ENCODE measurements around the gene PRND. TPM values are rescaled to one million over a fixed set of nuclear protein-coding genes. Genes with fewer than 3 reads are reported as not detected.

Gene PRND
- total RNA-seq, 2 donors from 2014 or later, result 0.27 TPM; not detected in 1

DNA sequence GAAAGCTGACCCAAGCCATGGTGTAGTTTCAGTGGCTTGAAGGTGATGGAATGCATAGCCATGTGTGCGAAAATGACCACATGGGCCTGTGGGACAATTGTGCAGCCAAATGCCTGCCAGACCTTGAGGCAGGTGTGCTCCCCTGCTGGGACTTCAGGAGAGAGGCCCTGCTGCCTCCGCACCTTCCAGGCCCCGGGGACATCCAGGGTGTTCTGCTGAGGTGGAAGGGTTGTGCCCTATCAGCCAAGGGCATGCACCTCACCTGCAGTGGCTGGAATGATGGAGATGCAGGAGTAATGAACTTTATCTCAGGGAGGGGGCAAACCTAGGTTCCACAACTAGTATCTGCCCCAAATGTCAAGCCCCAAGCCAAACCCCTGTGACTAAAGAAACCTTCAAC lies 44.0 kb downstream of the PRND start:
- Histone ChIP-seq H3K27ac (no peak overlapping the region), H3K36me3 (no peaks in the 10 kb centered on the region), H3K9me3 (no peaks in the 10 kb centered on the region), H3K27me3 (no peaks in the 10 kb centered on the region), H3K4me1 (no peaks in the 10 kb centered on the region), H3K4me3 (no peak overlapping the region), H3K9ac (ENCODE audit: low read depth in 2 of 2, low read length in 2 of 2) (no peak overlapping the region)
- no peak for DNase-seq
- intact Hi-C loops (cut with DNase I), result no loop called here
- TF ChIP-seq CTCF (IDR thresholded peaks at IDR 0.05), result no peak

DNA sequence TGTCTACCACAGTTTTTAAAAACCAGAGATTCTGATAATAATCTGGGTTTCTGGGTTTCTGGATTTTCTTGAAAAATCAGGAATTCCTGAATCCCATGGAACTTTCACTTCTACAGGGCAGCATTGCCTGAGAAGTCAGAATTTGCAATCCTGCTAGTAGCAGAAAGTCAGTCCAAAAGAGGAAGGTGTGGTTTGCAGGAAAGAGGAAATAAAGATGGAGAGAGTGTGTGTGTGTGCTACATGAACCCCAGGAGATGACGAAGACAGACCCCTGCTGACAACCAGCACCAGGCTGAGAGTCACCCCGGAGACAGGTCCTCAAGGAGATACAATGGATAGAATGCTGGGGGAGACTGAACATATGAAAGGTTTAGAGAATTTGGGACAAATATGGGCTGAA lies 44.9 kb downstream of the PRND start:
- no peaks in the 10 kb centered on the region for H3K9me3 ChIP-seq
- no peak overlapping the region for H3K27ac ChIP-seq
- intact Hi-C loops (cut with DNase I), result no loop called here
- no peak overlapping the region for H3K4me3 ChIP-seq
- H3K4me1 ChIP-seq, result no peaks in the 10 kb centered on the region
- H3K9ac ChIP-seq (ENCODE audit: low read depth in 2 of 2, low read length in 2 of 2), result no peak overlapping the region
- no peak for TF ChIP-seq CTCF (IDR thresholded peaks at IDR 0.05)
- no peak for DNase-seq
- no peaks in the 10 kb centered on the region for H3K36me3 ChIP-seq
- H3K27me3 ChIP-seq, result no peaks in the 10 kb centered on the region

GRCh38 chr20:4767084-4767483 lies 45.4 kb downstream of the PRND start:
- Histone ChIP-seq H3K9ac (ENCODE audit: low read depth in 2 of 2, low read length in 2 of 2) (peak overlapping the region in 1 of 2 donors; percentile 18), H3K36me3 (no peaks in the 10 kb centered on the region), H3K4me3 (no peak overlapping the region), H3K27ac (no peak overlapping the region), H3K4me1 (no peaks in the 10 kb centered on the region), H3K27me3 (no peaks in the 10 kb centered on the region), H3K9me3 (no peaks in the 10 kb centered on the region)
- intact Hi-C loops (cut with DNase I), result no loop called here
- TF ChIP-seq CTCF (IDR thresholded peaks at IDR 0.05), result no peak
- no peak for DNase-seq

DNA sequence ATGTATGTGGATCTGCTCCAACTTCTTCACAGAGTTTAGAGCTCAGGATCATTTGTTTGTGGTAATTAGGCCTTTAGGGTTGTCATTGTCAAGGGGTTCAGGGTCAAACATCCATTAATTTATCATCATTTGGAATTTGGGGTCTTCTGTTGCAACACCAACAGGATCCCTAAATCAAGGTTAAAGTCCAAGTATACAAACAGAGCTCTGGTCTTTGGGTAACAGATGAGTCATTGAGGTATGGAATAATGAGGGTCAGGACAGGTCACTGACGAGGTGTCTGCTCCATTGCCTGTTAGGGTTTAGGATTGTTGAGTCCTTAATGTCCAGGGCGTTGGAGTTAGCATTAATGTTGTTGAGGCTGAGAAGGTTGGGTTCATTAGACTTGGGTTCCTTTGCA lies 47.6 kb downstream of the PRND start:
- Histone ChIP-seq H3K27ac (no peak overlapping the region), H3K27me3 (no peaks in the 10 kb centered on the region), H3K9me3 (no peaks in the 10 kb centered on the region), H3K4me1 (no peaks in the 10 kb centered on the region), H3K36me3 (no peaks in the 10 kb centered on the region), H3K4me3 (no peak overlapping the region), H3K9ac (ENCODE audit: low read depth in 2 of 2, low read length in 2 of 2) (no peak overlapping the region)
- no peak for TF ChIP-seq CTCF (IDR thresholded peaks at IDR 0.05)
- DNase-seq, result no peak
- intact Hi-C loops (cut with DNase I), result no loop called here

DNA sequence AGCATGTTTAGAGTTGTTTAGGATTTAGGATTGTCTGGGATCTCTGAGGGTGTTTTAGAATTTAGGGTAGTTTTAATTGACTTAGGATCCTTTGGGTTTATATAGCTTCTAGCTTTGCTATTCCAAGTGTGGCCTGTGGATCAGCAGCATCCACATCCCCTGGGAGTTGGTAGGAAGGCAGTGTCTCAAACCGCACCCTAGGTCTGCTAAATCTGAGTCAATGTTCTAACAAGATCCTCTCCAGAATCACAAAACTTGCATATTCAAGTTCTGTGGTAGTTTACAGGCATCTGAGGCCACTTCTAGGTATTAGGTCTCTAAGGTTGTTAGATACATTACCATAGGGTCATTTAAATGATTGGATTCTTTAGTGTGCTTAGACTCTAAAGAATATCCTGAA lies 48.3 kb downstream of the PRND start:
- H3K9ac ChIP-seq (ENCODE audit: low read depth in 2 of 2, low read length in 2 of 2), result no peak overlapping the region
- no peak for DNase-seq

More for the DNA sequence above, 48.3 kb downstream of the PRND start:
- no peak for TF ChIP-seq CTCF (IDR thresholded peaks at IDR 0.05)
- no peaks in the 10 kb centered on the region for H3K4me1 ChIP-seq
- H3K27ac ChIP-seq, result no peak overlapping the region
- no peaks in the 10 kb centered on the region for H3K9me3 ChIP-seq
- no peaks in the 10 kb centered on the region for H3K27me3 ChIP-seq
- intact Hi-C loops (cut with DNase I), result no loop called here
- no peaks in the 10 kb centered on the region for H3K36me3 ChIP-seq
- no peak overlapping the region for H3K4me3 ChIP-seq

All from colonic mucosa (tissue), 4 donors.